Neural progenitor cell (in vitro differentiated cells): ENCODE data around the gene DYNLRB1. TPM values are rescaled to one million over a fixed set of nuclear protein-coding genes. Genes with fewer than 3 reads are reported as not detected.

Source experiments
- DNase-seq: peaks from one replicate; pipeline ENCODE4 v3.0.0-alpha.2; 2016; ENCODE audit warnings: low spot score
- H2AFZ ChIP-seq: fragments of 200-600 bp; sonication (generic); replicated peaks from 2 replicates; pipeline ENCODE4 v1.6.1; 2016; ENCODE audit warnings: antibody characterized with exemption
- H3F3A ChIP-seq: fragments of 200-600 bp; sonication (generic); 2 replicates; pipeline ENCODE4 v1.6.1; 2016; ENCODE audit warnings: antibody characterized with exemption, low read depth
- H3K27ac ChIP-seq: fragments of 200-600 bp; sonication (generic); 2 replicates; pipeline ENCODE4 v1.5.1; 2016; ENCODE audit warnings: mild to moderate bottlenecking
- H3K27me3 ChIP-seq: fragments of 200-600 bp; sonication (generic); 2 replicates; pipeline ENCODE4 v1.6.1; 2016; ENCODE audit warnings: mild to moderate bottlenecking, moderate library complexity
- H3K36me3 ChIP-seq: fragments of 200-600 bp; sonication (generic); 2 replicates; pipeline ENCODE4 v1.5.1; 2016
- H3K4me1 ChIP-seq: fragments of 200-600 bp; sonication (generic); 2 replicates; pipeline ENCODE4 v1.6.1; 2016; ENCODE audit warnings: mixed run types
- H3K4me2 ChIP-seq: fragments of 200-600 bp; sonication (generic); 2 replicates; pipeline ENCODE4 v1.6.1; 2016
- H3K4me3 ChIP-seq: fragments of 200-600 bp; sonication (generic); 2 replicates; pipeline ENCODE4 v1.5.1; 2016
- H3K79me2 ChIP-seq: fragments of 200-600 bp; sonication (generic); 2 replicates; pipeline ENCODE4 v1.6.1; 2016; ENCODE audit warnings: low read depth
- H3K9ac ChIP-seq: fragments of 200-600 bp; sonication (generic); 2 replicates; pipeline ENCODE4 v1.6.1; 2016
- H3K9me3 ChIP-seq: fragments of 200-600 bp; sonication (generic); 2 replicates; pipeline ENCODE4 v1.5.1; 2016; ENCODE audit warnings: low read depth
- H4K20me1 ChIP-seq: fragments of 200-600 bp; sonication (generic); 2 replicates; pipeline ENCODE4 v1.6.1; 2016; ENCODE audit warnings: low read depth
- H3K27ac Mint-ChIP-seq: 3 replicates; pipeline ENCODE4 v1.8.0; 2021; ENCODE audit warnings: mixed read lengths
- H3K27me3 Mint-ChIP-seq: 2 replicates; pipeline ENCODE4 v1.8.0; 2022; ENCODE audit warnings: low read depth, mild to moderate bottlenecking, inconsistent platforms, moderate library complexity, mixed read lengths; ENCODE audit not compliant: insufficient read depth
- H3K36me3 Mint-ChIP-seq: 3 replicates; pipeline ENCODE4 v1.8.0; 2021; ENCODE audit warnings: mixed read lengths
- H3K4me1 Mint-ChIP-seq: 3 replicates; pipeline ENCODE4 v1.8.0; 2021; ENCODE audit warnings: mixed read lengths
- H3K4me3 Mint-ChIP-seq: 3 replicates; pipeline ENCODE4 v1.8.0; 2021; ENCODE audit warnings: mild to moderate bottlenecking, moderate library complexity, mixed read lengths
- H3K9me3 Mint-ChIP-seq: 3 replicates; pipeline ENCODE4 v1.8.0; 2020; ENCODE audit warnings: mixed read lengths
- CTCF ChIP-seq: fragments of 200-600 bp; sonication (generic); IDR thresholded peaks from 2 replicates; pipeline ENCODE4 v1.5.1; 2017; ENCODE audit warnings: antibody characterized with exemption, mild to moderate bottlenecking
- EZH2 ChIP-seq: fragments of 200-600 bp; sonication (generic); IDR thresholded peaks from 2 replicates; pipeline ENCODE4 v1.6.1; 2017; ENCODE audit warnings: antibody characterized with exemption, mild to moderate bottlenecking, moderate library complexity
- EZH2phosphoT487 ChIP-seq: fragments of 200-600 bp; sonication (generic); IDR thresholded peaks from 2 replicates; pipeline ENCODE4 v1.6.1; 2017; ENCODE audit warnings: antibody characterized with exemption
- total RNA-seq: library from RNA; depleted of rRNA; stranded (reverse); fragments of >200 nt; gene quantifications from 2 replicates; pipeline ENCODE4 v1.2.3, GENCODE V29; 2015; ENCODE audit warnings: low replicate concordance

Gene DYNLRB1
- 73.1 and 106 TPM in 2 replicates for total RNA-seq

GRCh38 chr20:34516247-34517113 is at the start of gene DYNLRB1:
Gene DYNLRB1, plus strand, starts transcription at chr20:34516422. Its CDS starts 37 bp downstream, at chr20:34516459.
- Mint-ChIP-seq H3K9me3 (peaks cover 2% of the 10 kb centered on the region), H3K27ac (peak within 1 kb of the TSS; percentile 99), H3K4me3 (peak within 1 kb of the TSS; percentile 99), H3K27me3 (peaks cover 3% of the 10 kb centered on the region), H3K36me3 (peaks cover 10% of the 10 kb centered on the region), H3K4me1 (peaks cover 31% of the 10 kb centered on the region)
- Histone ChIP-seq H3K4me3 (peak within 1 kb of the TSS; percentile 79), H3K4me1 (peaks cover 3% of the 10 kb centered on the region), H3K79me2 (peaks cover 50% of the 10 kb centered on the region), H3F3A (peaks cover 26% of the 10 kb centered on the region), H3K27me3 (no peaks in the 10 kb centered on the region), H3K27ac (peak within 1 kb of the TSS; percentile 86), H3K4me2 (peak within 1 kb of the TSS; percentile 82), H3K9ac (peak within 1 kb of the TSS; percentile 84), H2AFZ (peak within 1 kb of the TSS; percentile 87), H3K9me3 (no peaks in the 10 kb centered on the region), H3K36me3 (no peaks in the 10 kb centered on the region), H4K20me1 (peaks cover 38% of the 10 kb centered on the region)
- peak; percentile 7 for TF ChIP-seq EZH2
- no peak for TF ChIP-seq CTCF
- DNase-seq = peak; percentile 100

- Mint-ChIP-seq H3K4me1 (peaks cover 9% of the 10 kb centered on the region), H3K27ac (no peak overlapping the region), H3K27me3 (no peaks in the 10 kb centered on the region), H3K9me3 (peaks cover under 1% of the 10 kb centered on the region), H3K36me3 (peaks cover 25% of the 10 kb centered on the region), H3K4me3 (no peak overlapping the region)
- TF ChIP-seq CTCF (no peak), EZH2 (no peak), EZH2phosphoT487 (no peak)
- no peak overlapping the region for H2AFZ ChIP-seq
- no peaks in the 10 kb centered on the region for H3K4me1 ChIP-seq
- no peak overlapping the region for H3K4me3 ChIP-seq
- no peaks in the 10 kb centered on the region for H3K36me3 ChIP-seq
- peaks cover 4% of the 10 kb centered on the region for H3K79me2 ChIP-seq
- no peaks in the 10 kb centered on the region for H4K20me1 ChIP-seq
- no peak overlapping the region for H3K4me2 ChIP-seq
- H3K9ac ChIP-seq = no peak overlapping the region
- no peaks in the 10 kb centered on the region for H3K27me3 ChIP-seq
- DNase-seq = no peak
- H3K9me3 ChIP-seq = no peaks in the 10 kb centered on the region
- H3F3A ChIP-seq = no peaks in the 10 kb centered on the region
- no peak overlapping the region for H3K27ac ChIP-seq
Measured at GRCh38 chr20:34468951-34469350, 47.3 kb upstream of the DYNLRB1 start.

- peaks cover 9% of the 10 kb centered on the region for H3K4me1 Mint-ChIP-seq
- peaks cover 32% of the 10 kb centered on the region for H3K36me3 Mint-ChIP-seq
- no peaks in the 10 kb centered on the region for H3K4me1 ChIP-seq
Measured at GRCh38 chr20:34472246-34472925, 43.8 kb upstream of the DYNLRB1 start.

More at GRCh38 chr20:34472246-34472925, 43.8 kb upstream of the DYNLRB1 start:
- TF ChIP-seq CTCF = no peak
- Histone ChIP-seq H3K4me2 (no peak overlapping the region), H3K27ac (no peak overlapping the region), H3K27me3 (no peaks in the 10 kb centered on the region), H3K36me3 (peaks cover 8% of the 10 kb centered on the region), H3K79me2 (no peaks in the 10 kb centered on the region), H2AFZ (no peak overlapping the region), H3F3A (no peaks in the 10 kb centered on the region), H3K9me3 (no peaks in the 10 kb centered on the region), H3K4me3 (no peak overlapping the region), H3K9ac (no peak overlapping the region), H4K20me1 (no peaks in the 10 kb centered on the region)
- no peak for DNase-seq
- Mint-ChIP-seq H3K27ac (no peak overlapping the region), H3K4me3 (no peak overlapping the region), H3K27me3 (peaks cover 2% of the 10 kb centered on the region), H3K9me3 (peaks cover 2% of the 10 kb centered on the region)
